Esophagus muscularis mucosa (tissue), 4 donors: Measurements from ENCODE around the gene LSM14B. TPM values are rescaled to one million over a fixed set of nuclear protein-coding genes. Genes with fewer than 3 reads are reported as not detected.

Experiments used
- DNase-seq: peaks from one replicate; pipeline ENCODE4 v3.0.0-alpha.2; 2017; ENCODE audit errors: extremely low spot score
- H3K27ac ChIP-seq, 4 donors: fragments of 200-600 bp; sonication (generic); replicated peaks in 1 of 4; 1 replicate in 3 of 4; 2 replicates in 1 of 4; pipeline ENCODE4 v1.5.1; 2016 to 2019; ENCODE audit warnings: mild to moderate bottlenecking in 1 of 4
- H3K27me3 ChIP-seq, 4 donors: fragments of 200-600 bp; sonication (generic); one replicate each; pipeline versions ENCODE4 v1.5.1 to v1.6.0; 2016 to 2019
- H3K36me3 ChIP-seq, 4 donors: fragments of 200-600 bp; sonication (generic); one replicate each; pipeline ENCODE4 v1.5.1; 2016 to 2019
- H3K4me1 ChIP-seq, 4 donors: fragments of 200-600 bp; sonication (generic); one replicate each; pipeline ENCODE4 v1.5.1; 2016 to 2019
- H3K4me3 ChIP-seq, 4 donors: fragments of 200-600 bp; sonication (generic); 1 replicate in 2 of 4; 2 replicates in 2 of 4; pipeline ENCODE4 v1.5.1; 2016 to 2019; ENCODE audit warnings: mild to moderate bottlenecking in 4 of 4, moderate library complexity in 1 of 4
- H3K9me3 ChIP-seq, 4 donors: fragments of 200-600 bp; sonication (generic); 1 replicate in 3 of 4; 2 replicates in 1 of 4; pipeline ENCODE4 v1.5.1; 2016 to 2019
- EP300 ChIP-seq: sonication (generic); formaldehyde crosslinking; IDR thresholded peaks from one replicate; pipeline ENCODE4 v1.6.1; 2017; ENCODE audit warnings: antibody characterized with exemption
- POLR2A ChIP-seq: fragments of 450-650 bp; IDR thresholded peaks from one replicate; pipeline ENCODE4 v1.6.1; 2017; ENCODE audit warnings: antibody characterized with exemption, moderate library complexity, mild to moderate bottlenecking, low read depth
- POLR2AphosphoS5 ChIP-seq, 2 donors: sonication (generic); formaldehyde crosslinking; IDR thresholded peaks; one replicate each; pipeline ENCODE4 v1.6.1; 2017; ENCODE audit warnings: antibody characterized with exemption in 2 of 2
- WGBS: methylation state at CpG from one replicate; pipeline ENCODE4 v1.1.5; 2018; 5-methylcytosine and 5-hydroxymethylcytosine counted together
- intact Hi-C: fragments of 100-400 bp; cut with DNase I; formaldehyde crosslinking; loops from one replicate; pipeline ENCODE4 v1.15.1; 2023
- total RNA-seq, 4 donors: library from RNA; depleted of rRNA; stranded (reverse); fragments of >200 nt; gene quantifications; one replicate each; pipeline versions ENCODE4 v1.1.0 to v1.2.1, GENCODE V29; 2016
- TF ChIP-seq, protein P1 (sequence below), 3 experiments: fragments of 200-600 bp in 2 of 3; fragments of 450-650 bp in 1 of 3; sonication (generic) in 2 of 3; IDR thresholded peaks; one replicate each; pipeline ENCODE4 v1.5.1; 2017 to 2019; ENCODE audit warnings: antibody characterized with exemption in 3 of 3, mild to moderate bottlenecking in 2 of 3, moderate library complexity in 1 of 3

Gene LSM14B
- total RNA-seq, 4 donors from 2014 or later = 24.9 to 38.8 (median 32.4) TPM

DNA sequence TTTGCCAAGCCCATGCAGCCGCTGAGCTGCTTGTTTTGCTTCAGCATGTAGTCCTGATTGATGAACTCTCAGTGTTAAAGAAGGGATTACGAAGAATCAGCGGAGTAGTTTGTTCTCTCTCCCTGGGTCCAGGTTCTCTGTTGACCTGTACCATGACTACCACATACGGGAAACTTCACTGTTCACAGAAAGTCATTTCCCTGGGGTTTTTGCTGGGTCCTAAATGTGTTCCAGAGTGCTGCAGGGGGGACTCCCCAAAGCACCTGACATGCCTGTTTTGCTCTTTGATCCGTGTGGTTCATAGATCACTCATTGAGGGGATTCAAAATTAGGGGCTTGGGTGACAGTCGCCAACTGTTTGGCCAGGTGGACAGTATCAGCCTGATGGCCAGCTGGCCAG is 5.5 kb downstream of the LSM14B start:
- Histone ChIP-seq H3K27me3 (no peaks in the 10 kb centered on the region), H3K36me3 (peaks cover 52 to 85% (median 84%) of the 10 kb centered on the region in 4 donors), H3K4me3 (no peak overlapping the region), H3K9me3 (no peaks in the 10 kb centered on the region), H3K27ac (no peak overlapping the region), H3K4me1 (peaks cover 22 to 41% (median 30%) of the 10 kb centered on the region in 4 donors)
- intact Hi-C loops = no loop called here
- DNase-seq = no peak
- TF ChIP-seq POLR2A (no peak), EP300 (no peak)
- WGBS = 85% methylated on average over 4 of the region's 6 CpGs

DNA sequence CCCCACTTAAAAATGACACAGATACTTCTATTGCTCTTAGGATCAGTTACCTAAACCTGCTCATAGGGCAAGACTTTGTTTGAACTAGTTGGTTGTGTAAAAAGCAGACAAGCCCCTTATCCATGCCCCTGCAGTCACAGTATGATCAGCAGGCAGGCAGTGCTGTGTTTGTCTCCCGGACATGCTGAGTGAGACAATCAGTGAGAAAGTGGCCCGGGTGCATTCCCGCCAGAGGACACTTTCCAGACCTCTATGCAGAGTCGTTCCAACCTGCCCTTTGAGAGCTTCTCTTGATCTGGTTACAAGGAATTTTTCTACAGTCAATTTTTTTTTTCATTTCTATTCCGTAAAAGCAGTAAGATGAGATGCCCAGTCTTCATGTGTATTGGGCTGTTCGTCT is 6.2 kb downstream of the LSM14B start:
- H3K4me3 ChIP-seq = no peak overlapping the region
- no peak overlapping the region for H3K27ac ChIP-seq
- peaks cover 52 to 92% (median 91%) of the 10 kb centered on the region in 4 donors for H3K36me3 ChIP-seq
- 82% methylated on average over 6 of the region's 6 CpGs for WGBS
- H3K27me3 ChIP-seq = no peaks in the 10 kb centered on the region
- no peak for DNase-seq
- intact Hi-C loops = no loop called here
- TF ChIP-seq EP300 (no peak), POLR2AphosphoS5 (IDR thresholded peaks at IDR 0.05) (no peak), POLR2A (no peak)
- TF ChIP-seq, protein P1, sequence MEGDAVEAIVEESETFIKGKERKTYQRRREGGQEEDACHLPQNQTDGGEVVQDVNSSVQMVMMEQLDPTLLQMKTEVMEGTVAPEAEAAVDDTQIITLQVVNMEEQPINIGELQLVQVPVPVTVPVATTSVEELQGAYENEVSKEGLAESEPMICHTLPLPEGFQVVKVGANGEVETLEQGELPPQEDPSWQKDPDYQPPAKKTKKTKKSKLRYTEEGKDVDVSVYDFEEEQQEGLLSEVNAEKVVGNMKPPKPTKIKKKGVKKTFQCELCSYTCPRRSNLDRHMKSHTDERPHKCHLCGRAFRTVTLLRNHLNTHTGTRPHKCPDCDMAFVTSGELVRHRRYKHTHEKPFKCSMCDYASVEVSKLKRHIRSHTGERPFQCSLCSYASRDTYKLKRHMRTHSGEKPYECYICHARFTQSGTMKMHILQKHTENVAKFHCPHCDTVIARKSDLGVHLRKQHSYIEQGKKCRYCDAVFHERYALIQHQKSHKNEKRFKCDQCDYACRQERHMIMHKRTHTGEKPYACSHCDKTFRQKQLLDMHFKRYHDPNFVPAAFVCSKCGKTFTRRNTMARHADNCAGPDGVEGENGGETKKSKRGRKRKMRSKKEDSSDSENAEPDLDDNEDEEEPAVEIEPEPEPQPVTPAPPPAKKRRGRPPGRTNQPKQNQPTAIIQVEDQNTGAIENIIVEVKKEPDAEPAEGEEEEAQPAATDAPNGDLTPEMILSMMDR (IDR thresholded peaks at IDR 0.05) = no peak
- no peaks in the 10 kb centered on the region for H3K9me3 ChIP-seq
- peaks cover 27 to 41% (median 30%) of the 10 kb centered on the region in 4 donors for H3K4me1 ChIP-seq

DNA sequence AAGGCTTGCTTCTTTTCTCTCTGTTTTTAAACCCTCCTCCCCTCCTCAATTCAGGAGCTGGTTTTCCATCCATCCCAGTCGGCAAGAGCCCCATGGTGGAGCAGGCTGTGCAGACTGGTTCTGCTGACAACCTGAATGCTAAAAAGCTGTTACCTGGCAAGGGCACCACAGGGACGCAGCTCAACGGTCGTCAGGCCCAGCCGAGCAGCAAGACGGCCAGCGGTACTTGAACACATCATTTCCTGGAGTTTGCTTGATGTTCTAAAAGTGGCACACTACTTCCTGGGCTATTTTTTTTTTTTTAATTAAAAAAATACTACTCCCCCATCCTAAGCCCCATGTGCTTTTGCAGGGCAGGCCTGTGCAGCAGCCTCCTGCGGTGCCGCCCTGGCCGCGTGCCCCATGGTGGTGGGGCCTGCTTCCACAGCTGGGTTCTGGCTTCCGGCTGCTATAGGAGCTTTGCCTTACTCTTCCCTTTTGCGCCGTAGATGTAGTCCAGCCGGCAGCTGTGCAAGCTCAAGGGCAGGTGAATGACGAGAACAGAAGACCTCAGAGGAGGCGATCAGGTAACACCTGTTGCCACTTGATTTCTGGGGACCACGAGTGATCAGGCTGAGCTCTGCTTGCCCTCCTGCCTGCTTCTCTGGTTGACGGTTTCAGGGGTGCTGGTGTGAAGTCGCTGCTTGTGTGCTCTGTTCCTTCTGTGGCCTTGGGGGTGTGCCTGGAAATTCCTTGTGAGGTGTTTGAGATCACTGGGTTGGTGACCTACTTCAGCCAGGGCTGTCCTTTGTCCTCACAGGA is 7.7 kb downstream of the LSM14B start:
- intact Hi-C loops = no loop called here
- no peak overlapping the region for H3K4me3 ChIP-seq
- H3K36me3 ChIP-seq = peaks cover 52 to 100% (median 99%) of the 10 kb centered on the region in 4 donors
- H3K27ac ChIP-seq = no peak overlapping the region
- H3K4me1 ChIP-seq = peaks cover 32 to 42% (median 32%) of the 10 kb centered on the region in 4 donors
- WGBS = 89% methylated on average over 15 of the region's 20 CpGs
- TF ChIP-seq EP300 = no peak
- no peak for TF ChIP-seq POLR2A
- TF ChIP-seq, protein P1 (IDR thresholded peaks at IDR 0.05) = no peak
- TF ChIP-seq POLR2AphosphoS5 (IDR thresholded peaks at IDR 0.05) = no peak
- no peak for DNase-seq
- H3K9me3 ChIP-seq = no peaks in the 10 kb centered on the region
- no peaks in the 10 kb centered on the region for H3K27me3 ChIP-seq

DNA sequence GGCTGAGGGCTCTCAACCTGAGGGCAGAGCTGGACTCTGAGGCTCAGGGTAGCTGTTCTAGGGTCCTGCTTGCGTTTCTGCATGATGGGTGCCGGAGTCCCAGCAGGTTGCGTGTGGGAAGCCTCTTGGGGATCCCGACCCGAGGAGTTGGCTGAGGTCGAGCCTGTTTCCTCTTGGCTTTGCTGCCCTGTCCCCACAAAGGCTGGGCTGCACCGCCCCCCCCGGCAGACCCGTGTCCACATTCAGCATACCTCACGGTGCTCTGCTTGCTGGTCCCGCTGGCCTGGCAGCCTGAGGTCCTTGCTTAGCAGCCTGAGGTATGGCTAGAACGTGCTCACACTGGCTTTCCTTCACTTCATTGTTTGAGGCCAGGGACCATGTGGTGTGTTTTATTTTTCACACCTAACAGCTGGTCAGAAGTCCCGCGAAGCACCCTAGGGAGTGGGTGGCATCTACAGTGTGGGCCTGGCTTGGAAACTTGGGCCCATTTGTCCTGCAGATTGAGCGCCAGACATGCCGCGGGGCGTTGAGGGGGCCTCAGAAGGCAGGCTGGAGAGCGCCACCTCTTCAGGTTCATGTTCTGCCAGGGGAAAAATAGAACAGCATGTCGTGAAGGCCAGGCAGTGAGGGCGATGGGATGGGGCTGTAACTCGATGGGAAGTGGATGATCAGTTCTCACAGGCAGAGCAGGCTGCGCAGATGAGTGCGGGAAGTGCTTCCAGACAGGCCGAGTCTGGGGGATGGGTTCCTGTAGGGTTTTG is 9.5 kb downstream of the LSM14B start:
- Histone ChIP-seq H3K36me3 (peaks cover 41 to 100% (median 98%) of the 10 kb centered on the region in 4 donors), H3K27me3 (no peaks in the 10 kb centered on the region), H3K4me1 (peaks cover 34 to 48% (median 37%) of the 10 kb centered on the region in 4 donors), H3K4me3 (no peak overlapping the region), H3K9me3 (no peaks in the 10 kb centered on the region), H3K27ac (peak overlapping the region in 3 of 4 donors; percentile 20 to 64 (median 54))
- intact Hi-C loops = no loop called here
- TF ChIP-seq, protein P1 (IDR thresholded peaks at IDR 0.05) = no peak
- TF ChIP-seq POLR2AphosphoS5 (IDR thresholded peaks at IDR 0.05) = no peak
- no peak for TF ChIP-seq EP300
- no peak for TF ChIP-seq POLR2A
- no peak for DNase-seq
- WGBS = 91% methylated on average over 23 of the region's 25 CpGs

DNA sequence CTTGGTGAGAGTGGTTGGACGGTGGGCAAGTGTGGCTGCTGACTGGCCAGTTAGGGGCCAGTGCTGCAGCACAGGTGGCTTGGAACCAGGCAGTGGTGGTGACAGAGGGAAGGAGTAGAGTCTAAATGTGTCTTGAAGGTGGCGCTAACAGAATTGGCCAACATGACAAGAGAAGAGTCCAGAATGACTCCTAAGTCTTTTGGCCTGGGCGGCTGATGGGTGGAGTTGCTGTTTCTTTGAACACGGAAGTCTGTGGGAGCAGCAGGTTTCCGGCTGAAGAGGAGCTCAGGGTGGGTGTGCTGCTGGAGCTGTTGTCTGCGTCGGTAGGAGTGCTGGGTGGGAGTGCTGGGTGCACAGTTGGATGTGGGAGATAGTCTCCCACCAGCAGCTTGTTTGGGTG is 10.1 kb downstream of the LSM14B start:
- Histone ChIP-seq H3K27me3 (no peaks in the 10 kb centered on the region), H3K36me3 (peaks cover 47 to 100% (median 97%) of the 10 kb centered on the region in 4 donors)
- WGBS = 64% methylated on average over 7 of the region's 7 CpGs

More for the DNA sequence above, 10.1 kb downstream of the LSM14B start:
- intact Hi-C loops = no loop called here
- TF ChIP-seq POLR2A (no peak), POLR2AphosphoS5 (IDR thresholded peaks at IDR 0.05) (no peak), EP300 (no peak)
- TF ChIP-seq, protein P1 (IDR thresholded peaks at IDR 0.05) = no peak
- no peak for DNase-seq
- Histone ChIP-seq H3K4me1 (peaks cover 34 to 45% (median 39%) of the 10 kb centered on the region in 4 donors), H3K27ac (peak overlapping the region; percentile 54 to 69 (median 59)), H3K4me3 (no peak overlapping the region), H3K9me3 (no peaks in the 10 kb centered on the region)
